ENCODE data around the gene CTIF. TPM values are rescaled to one million over a fixed set of nuclear protein-coding genes. Genes with fewer than 3 reads are reported as not detected.

The CTIF gene
- total and polyA plus RNA-seq, 11 donors: 21.2 to 93.0 (median 68.0) TPM

- H3K27ac ChIP-seq: no peak overlapping the region
- WGBS, 4 donors: 76 to 83% (median 77%) methylated on average over 23 to 31 of the region's 31 CpGs
- ATAC-seq: peak in 1 of 4 donors; percentile 20
Measured at GRCh38 chr18:48615566-48616401, 77.0 kb downstream of the CTIF start.

GRCh38 chr18:48616484-48617255 lies 77.8 kb downstream of the CTIF start:
- TF ChIP-seq POLR2A (IDR thresholded peaks at IDR 0.05): no peak
- no peak for TF ChIP-seq CTCF (IDR thresholded peaks at IDR 0.05)
- H3K27ac ChIP-seq: no peak overlapping the region
- ATAC-seq (peak in 2 of 4 donors; percentile 28 to 37), DNase-seq (no peak)
- intact Hi-C loops (cut with DNase I): loop anchor here in 1 of 10 donors (5.0 kb wide), 1 partner anchor 46 kb away; no protein-coding TSS in a partner anchor
- WGBS, 4 donors: 32 to 61% (median 46%) methylated on average over 8 of the region's 8 CpGs
- H3K27me3 ChIP-seq: no peaks in the 10 kb centered on the region
- no peaks in the 10 kb centered on the region for H3K9me3 ChIP-seq
- H3K36me3 ChIP-seq: peaks cover 0 to 21% (median 16%) of the 10 kb centered on the region in 9 donors
- no peak overlapping the region for H3K4me3 ChIP-seq
- peaks cover 0 to 52% (median 31%) of the 10 kb centered on the region in 12 donors for H3K4me1 ChIP-seq

More at GRCh38 chr18:48615566-48616401, 77.0 kb downstream of the CTIF start:
- TF ChIP-seq POLR2A (IDR thresholded peaks at IDR 0.05) (no peak), CTCF (IDR thresholded peaks at IDR 0.05) (no peak)
- H3K27me3 ChIP-seq: no peaks in the 10 kb centered on the region
- no peak overlapping the region for H3K4me3 ChIP-seq
- H3K9me3 ChIP-seq: no peaks in the 10 kb centered on the region
- DNase-seq: no peak
- H3K4me1 ChIP-seq: peaks cover 0 to 60% (median 34%) of the 10 kb centered on the region in 12 donors
- H3K36me3 ChIP-seq: peaks cover 0 to 16% (median 11%) of the 10 kb centered on the region in 9 donors
- intact Hi-C loops (cut with DNase I): loop anchor here in 1 of 10 donors (5.0 kb wide), 1 partner anchor 47 kb away; no protein-coding TSS in a partner anchor

GRCh38 chr18:48617844-48618497 lies 79.1 kb downstream of the CTIF start:
- intact Hi-C loops (cut with DNase I): loop anchor here in 1 of 10 donors (5.0 kb wide), 1 partner anchor 44 kb away; no protein-coding TSS in a partner anchor
- no peak for DNase-seq
- peaks cover 0 to 21% (median 16%) of the 10 kb centered on the region in 9 donors for H3K36me3 ChIP-seq
- ATAC-seq: no peak
- peaks cover 0 to 45% (median 27%) of the 10 kb centered on the region in 12 donors for H3K4me1 ChIP-seq
- no peaks in the 10 kb centered on the region for H3K27me3 ChIP-seq
- no peak for TF ChIP-seq POLR2A (IDR thresholded peaks at IDR 0.05)
- TF ChIP-seq CTCF (IDR thresholded peaks at IDR 0.05): no peak
- WGBS, 4 donors: 86 to 100% (median 90%) methylated on average over 6 to 9 of the region's 9 CpGs
- H3K4me3 ChIP-seq: no peak overlapping the region
- no peak overlapping the region for H3K27ac ChIP-seq
- H3K9me3 ChIP-seq: no peaks in the 10 kb centered on the region

All from heart left ventricle (tissue), 16 donors.